ENCODE results near the gene MFGE8.
"Not testable (repeated sequence)": the region's sequence is repeated elsewhere in the genome, so short reads cannot be mapped to it uniquely, and the experiment has no call there.

The MFGE8 gene

DNA sequence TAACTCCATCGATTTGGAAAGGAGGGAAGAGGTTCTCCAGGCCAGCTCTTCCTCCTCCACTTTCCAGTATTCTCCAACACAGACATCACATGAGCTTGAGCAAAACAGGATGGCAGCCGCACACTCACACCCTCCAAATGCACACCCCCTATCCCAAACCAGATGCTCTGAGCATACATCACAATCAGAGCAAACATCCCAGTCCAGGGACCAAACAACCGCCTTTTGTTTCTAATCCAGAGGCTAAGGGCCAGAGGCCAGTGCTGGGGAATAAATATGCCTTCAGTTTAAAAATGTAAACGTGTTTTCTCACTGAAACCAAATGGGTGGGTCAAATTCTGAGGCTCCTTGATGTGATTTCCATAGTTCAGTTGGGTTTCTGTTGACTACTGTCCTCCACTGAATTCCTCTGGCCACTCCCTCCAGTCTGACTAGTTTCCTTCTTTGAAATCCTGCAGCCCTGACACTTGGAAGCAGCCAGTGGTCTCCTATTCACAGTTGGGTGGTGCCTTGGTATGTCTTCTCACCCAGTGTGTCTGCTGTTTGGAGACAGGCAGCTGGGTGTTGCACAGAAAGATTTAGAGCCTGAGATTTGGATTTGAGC lies 19.2 kb upstream of the MFGE8 start:
- no peak overlapping the region for H3K4me3 ChIP-seq (ENCODE audit: low read length)
- no peak for TF ChIP-seq ZNF274 (IDR thresholded peaks at IDR 0.05; ENCODE audit: low read depth, low read length)

- no peak overlapping the region for H3K4me3 ChIP-seq (ENCODE audit: low read length)
- TF ChIP-seq ZNF274 (IDR thresholded peaks at IDR 0.05; ENCODE audit: low read depth, low read length), result no peak
Observed at GRCh38 chr15:88930579-88930978, 17.4 kb upstream of the MFGE8 start.

- not testable (repeated sequence) for H3K4me3 ChIP-seq (ENCODE audit: low read length)
Observed at GRCh38 chr15:88929358-88930098, 16.3 kb upstream of the MFGE8 start.

- H3K4me3 ChIP-seq (ENCODE audit: low read length), result not testable (repeated sequence)
Observed at GRCh38 chr15:88928192-88928591, 15.0 kb upstream of the MFGE8 start.

DNA sequence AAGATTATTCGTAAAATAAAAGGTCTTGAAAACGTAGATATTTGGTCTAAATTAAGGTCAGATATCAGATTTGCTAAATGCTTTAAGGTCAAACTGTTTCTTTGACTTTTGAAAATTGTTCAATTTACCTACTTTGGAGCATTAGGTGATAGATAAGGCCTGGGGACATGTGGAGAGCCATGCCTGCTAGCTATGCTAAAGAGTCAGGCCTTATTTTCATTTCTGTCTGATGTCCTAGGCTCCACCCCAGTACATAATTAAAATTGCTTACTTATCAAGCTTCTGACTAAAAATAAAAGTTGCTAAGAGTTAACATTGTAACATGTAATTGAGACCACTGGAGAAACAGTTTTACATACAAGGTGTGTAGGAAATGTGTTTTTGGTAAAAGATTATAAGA lies 12.5 kb upstream of the MFGE8 start:
- H3K4me3 ChIP-seq (ENCODE audit: low read length), result not testable (repeated sequence)

- H3K4me3 ChIP-seq (ENCODE audit: low read length), result not testable (repeated sequence)
Observed at GRCh38 chr15:88920892-88921435, 7.8 kb upstream of the MFGE8 start.

DNA sequence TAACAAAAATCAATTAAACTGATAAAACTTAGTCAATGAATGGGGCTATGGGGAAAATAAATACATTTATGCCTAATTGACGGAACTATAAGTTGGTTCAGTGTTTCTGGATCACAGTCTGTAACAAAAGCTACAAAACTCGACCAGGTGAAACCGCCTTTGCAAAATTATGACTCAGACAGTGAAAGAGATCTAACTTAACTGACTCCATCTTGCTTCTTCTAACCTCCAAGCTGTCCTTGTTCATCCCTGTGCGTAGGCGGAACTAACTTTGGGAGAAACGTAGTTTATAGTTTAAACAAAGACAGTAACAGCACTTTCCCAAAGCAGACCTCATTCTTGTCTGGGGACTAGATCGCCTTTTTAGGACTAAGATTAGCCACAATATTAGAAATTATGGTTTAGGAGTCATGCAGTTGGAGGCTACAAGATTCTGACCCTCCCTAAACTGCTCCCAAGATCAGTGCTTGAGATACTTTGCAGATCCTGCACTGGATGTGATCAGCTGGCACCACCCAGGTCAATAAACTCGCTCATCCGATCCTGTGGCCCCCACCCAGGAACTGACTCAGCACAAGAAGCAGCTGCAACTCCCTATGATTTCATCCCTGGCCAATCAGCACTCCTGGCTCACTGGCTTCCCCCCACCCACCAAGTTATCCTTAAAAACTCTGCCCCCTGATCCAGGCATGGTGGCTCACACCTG lies 7.2 kb upstream of the MFGE8 start:
- no peak overlapping the region for H3K4me3 ChIP-seq (ENCODE audit: low read length)
- TF ChIP-seq ZNF274 (IDR thresholded peaks at IDR 0.05; ENCODE audit: low read depth, low read length), result no peak

GRCh38 chr15:88918738-88919137 lies 5.6 kb upstream of the MFGE8 start:
- TF ChIP-seq ZNF274 (IDR thresholded peaks at IDR 0.05; ENCODE audit: low read depth, low read length), result no peak
- H3K4me3 ChIP-seq (ENCODE audit: low read length), result no peak overlapping the region

DNA sequence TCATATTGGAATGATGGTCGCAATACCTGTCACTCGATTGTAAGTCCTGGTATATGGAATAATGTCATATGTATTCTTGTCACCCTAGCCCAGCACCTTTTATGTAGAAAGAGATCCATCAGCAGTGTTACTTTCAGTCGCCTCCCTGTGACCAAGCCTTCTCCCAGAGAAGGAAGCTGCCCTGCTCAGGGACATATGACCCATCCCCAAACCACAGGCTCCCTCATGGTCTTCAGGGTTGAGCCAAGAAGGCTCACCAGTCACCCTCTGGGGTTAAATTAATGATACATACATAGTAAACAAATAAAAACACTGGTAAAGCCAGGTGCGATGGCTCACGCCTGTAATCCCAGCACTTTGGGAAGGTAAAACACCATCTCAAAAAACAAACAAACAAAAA lies 4.6 kb upstream of the MFGE8 start:
- TF ChIP-seq ZNF274 (IDR thresholded peaks at IDR 0.05; ENCODE audit: low read depth, low read length), result no peak
- no peak overlapping the region for H3K4me3 ChIP-seq (ENCODE audit: low read length)

- no peak for TF ChIP-seq ZNF274 (IDR thresholded peaks at IDR 0.05; ENCODE audit: low read depth, low read length)
Observed at GRCh38 chr15:88915354-88915753, 2.2 kb upstream of the MFGE8 start.

DNA sequence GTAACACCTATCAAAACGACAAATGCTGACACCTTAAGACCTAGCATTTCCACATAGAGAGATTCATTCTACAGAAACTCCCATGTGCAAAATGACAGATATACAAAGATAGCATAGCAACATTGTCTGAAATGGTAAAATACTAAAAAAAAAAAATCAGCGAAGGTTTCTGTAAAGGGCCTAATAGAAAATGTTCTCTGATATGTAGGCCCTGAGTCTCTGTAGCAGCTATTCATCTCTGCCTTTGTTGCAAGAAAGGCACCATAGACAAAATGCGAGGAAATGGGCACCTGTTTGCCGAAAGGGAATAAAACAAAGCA lies 631 bp upstream of the MFGE8 start:
- H3K4me3 ChIP-seq (ENCODE audit: low read length), result peak overlapping the region; percentile 57; the same call in 1 of the 2 replicates
- TF ChIP-seq ZNF274 (IDR thresholded peaks at IDR 0.05; ENCODE audit: low read depth, low read length), result no peak

More at GRCh38 chr15:88915354-88915753, 2.2 kb upstream of the MFGE8 start:
- no peak overlapping the region for H3K4me3 ChIP-seq (ENCODE audit: low read length)

DNA sequence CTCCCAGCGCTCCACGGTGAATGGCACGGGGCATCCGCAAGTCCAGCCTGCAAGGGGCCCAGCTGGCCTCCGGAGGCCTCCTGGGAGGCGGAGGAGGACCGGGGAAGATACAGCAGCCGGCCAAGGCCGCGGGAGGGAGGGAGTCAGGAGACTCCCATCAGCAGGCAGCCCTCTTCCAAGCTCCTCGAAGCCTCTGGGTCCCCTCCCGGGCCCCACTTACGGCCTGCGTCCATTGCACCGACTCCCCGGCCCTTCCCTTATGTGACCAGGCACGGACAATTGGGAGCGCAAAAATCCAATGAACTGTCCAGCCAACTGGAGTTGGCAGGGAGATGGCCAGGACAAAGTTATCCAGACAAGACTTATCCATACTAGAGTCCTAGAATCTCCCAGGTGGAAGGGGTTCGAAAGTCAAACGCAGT lies 668 bp downstream of the MFGE8 start:
- peak overlapping the region; percentile 57 for H3K4me3 ChIP-seq (ENCODE audit: low read length)
- TF ChIP-seq ZNF274 (IDR thresholded peaks at IDR 0.05; ENCODE audit: low read depth, low read length), result no peak

- no peak for TF ChIP-seq ZNF274 (IDR thresholded peaks at IDR 0.05; ENCODE audit: low read depth, low read length)
- no peak overlapping the region for H3K4me3 ChIP-seq (ENCODE audit: low read length)
Observed at GRCh38 chr15:88911766-88912118, 1.4 kb downstream of the MFGE8 start.

- H3K4me3 ChIP-seq (ENCODE audit: low read length), result no peak overlapping the region
- no peak for TF ChIP-seq ZNF274 (IDR thresholded peaks at IDR 0.05; ENCODE audit: low read depth, low read length)
Observed at GRCh38 chr15:88909956-88910831, 3.0 kb downstream of the MFGE8 start.
